GM06990 (cell line): Measurements from ENCODE around the gene DAPK3.

Experiments
- DNase-seq: peaks from one replicate; pipeline ENCODE4 v3.0.0-alpha.2; 2011; ENCODE audit not compliant: insufficient read length; ENCODE audit errors: extremely low read depth
- H3K27me3 ChIP-seq: replicated peaks from 2 replicates; pipeline ENCODE4 v1.6.0; 2011; ENCODE audit warnings: low read length; ENCODE audit not compliant: control insufficient read depth, insufficient read depth
- H3K36me3 ChIP-seq: 2 replicates; pipeline ENCODE4 v1.5.1; 2011; ENCODE audit warnings: low read length; ENCODE audit not compliant: control insufficient read depth, insufficient read depth
- H3K4me3 ChIP-seq: replicated peaks from 2 replicates; pipeline ENCODE4 v1.5.1; 2011; ENCODE audit warnings: low read depth, mild to moderate bottlenecking, control low read depth, low read length
- CTCF ChIP-seq: IDR thresholded peaks from 2 replicates; pipeline ENCODE4 v1.5.1; 2011; ENCODE audit warnings: low read length, control low read depth, mild to moderate bottlenecking, inconsistent platforms; ENCODE audit not compliant: insufficient read depth, poor library complexity, severe bottlenecking

Gene DAPK3

GRCh38 chr19:3919793-3920192 is 51.1 kb downstream of the DAPK3 start:
- TF ChIP-seq CTCF = no peak
- H3K4me3 ChIP-seq = no peak overlapping the region
- no peak for DNase-seq
- H3K36me3 ChIP-seq = no peaks in the 10 kb centered on the region
- no peaks in the 10 kb centered on the region; the same call in 1 of the 2 replicates for H3K27me3 ChIP-seq

- no peak for DNase-seq
- Histone ChIP-seq H3K27me3 (no peaks in the 10 kb centered on the region; the same call in 1 of the 2 replicates), H3K36me3 (no peaks in the 10 kb centered on the region), H3K4me3 (no peak overlapping the region)
- TF ChIP-seq CTCF = no peak
Measured at GRCh38 chr19:3916033-3916432, 54.9 kb downstream of the DAPK3 start.

GRCh38 chr19:3914199-3914598 is 56.7 kb downstream of the DAPK3 start:
- TF ChIP-seq CTCF = no peak
- DNase-seq = no peak
- no peaks in the 10 kb centered on the region for H3K36me3 ChIP-seq
- no peaks in the 10 kb centered on the region; the same call in 1 of the 2 replicates for H3K27me3 ChIP-seq
- no peak overlapping the region for H3K4me3 ChIP-seq

- Histone ChIP-seq H3K4me3 (no peak overlapping the region), H3K36me3 (no peaks in the 10 kb centered on the region), H3K27me3 (no peaks in the 10 kb centered on the region)
- no peak for DNase-seq
- no peak for TF ChIP-seq CTCF
Measured at GRCh38 chr19:3910105-3910504, 60.8 kb downstream of the DAPK3 start.
